Kidney capillary endothelial cell (primary cell): ENCODE data around the gene PKD1L1.
"Not testable (repeated sequence)": the region's sequence is repeated elsewhere in the genome, so short reads cannot be mapped to it uniquely, and the experiment has no call there.

Experiments used
- DNase-seq: peaks from one replicate; pipeline ENCODE4 v3.0.0-alpha.2; 2018; ENCODE audit warnings: low spot score

The PKD1L1 gene

GRCh38 chr7:47938574-47939165, 9.6 kb downstream of the PKD1L1 start:
- no peak for DNase-seq

- no peak for DNase-seq
These were observed 10.3 kb downstream of the PKD1L1 start for GRCh38 chr7:47937711-47938573.

DNA sequence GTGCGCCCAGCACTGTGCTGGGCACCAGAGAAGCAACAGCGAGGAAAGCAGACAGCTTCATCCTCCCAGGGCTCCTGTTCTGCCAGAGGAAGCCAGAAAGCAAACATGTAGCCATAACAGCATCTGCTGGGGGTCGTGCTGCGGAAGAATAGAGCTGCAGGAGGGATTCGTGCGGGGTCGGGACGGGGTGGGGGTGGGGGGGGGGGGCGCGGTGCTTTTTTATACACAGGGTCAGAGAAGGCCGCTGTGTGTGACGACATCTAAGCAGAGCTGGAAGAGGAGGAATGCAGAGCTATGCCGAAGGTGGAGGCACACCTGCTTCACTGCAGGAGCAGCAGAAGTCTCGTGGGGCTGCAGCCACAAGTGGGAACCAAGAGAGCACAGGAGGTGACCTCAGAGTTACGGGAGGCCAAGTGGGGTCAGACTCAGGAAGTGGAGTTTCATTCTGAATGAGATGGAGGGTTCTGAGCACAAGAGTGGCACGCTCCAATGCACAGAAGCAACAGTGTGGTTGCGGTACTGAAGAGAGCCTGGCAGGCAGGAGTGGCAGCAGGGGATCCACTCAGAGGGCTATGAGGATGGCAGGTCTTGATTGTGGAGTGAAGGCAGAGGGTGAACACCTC, 11.1 kb downstream of the PKD1L1 start:
- no peak for DNase-seq

DNA sequence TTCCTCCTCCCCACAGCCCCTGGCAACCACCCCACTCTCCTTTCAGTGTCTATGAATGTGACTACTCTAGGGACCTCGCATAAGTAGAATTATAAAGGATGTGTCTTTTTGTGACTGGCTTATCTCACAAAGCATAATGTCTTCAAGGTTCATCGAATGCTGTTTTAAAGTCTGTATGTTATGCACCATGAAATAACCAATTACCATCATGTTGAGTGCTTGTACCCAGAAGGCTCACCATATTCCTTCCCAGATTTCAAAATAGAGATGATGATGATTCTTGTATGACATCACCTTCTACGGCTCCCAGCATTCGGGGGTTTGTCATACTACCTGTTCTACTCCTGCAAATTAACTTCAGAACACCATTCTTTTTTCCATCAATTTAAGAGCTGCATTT, 11.9 kb downstream of the PKD1L1 start:
- no peak for DNase-seq

- no peak for DNase-seq
These were observed 12.9 kb downstream of the PKD1L1 start for GRCh38 chr7:47935336-47935735.

- no peak for DNase-seq
These were observed 13.4 kb downstream of the PKD1L1 start for GRCh38 chr7:47934831-47935230.

- DNase-seq = no peak
These were observed 15.1 kb downstream of the PKD1L1 start for GRCh38 chr7:47933215-47933614.

DNA sequence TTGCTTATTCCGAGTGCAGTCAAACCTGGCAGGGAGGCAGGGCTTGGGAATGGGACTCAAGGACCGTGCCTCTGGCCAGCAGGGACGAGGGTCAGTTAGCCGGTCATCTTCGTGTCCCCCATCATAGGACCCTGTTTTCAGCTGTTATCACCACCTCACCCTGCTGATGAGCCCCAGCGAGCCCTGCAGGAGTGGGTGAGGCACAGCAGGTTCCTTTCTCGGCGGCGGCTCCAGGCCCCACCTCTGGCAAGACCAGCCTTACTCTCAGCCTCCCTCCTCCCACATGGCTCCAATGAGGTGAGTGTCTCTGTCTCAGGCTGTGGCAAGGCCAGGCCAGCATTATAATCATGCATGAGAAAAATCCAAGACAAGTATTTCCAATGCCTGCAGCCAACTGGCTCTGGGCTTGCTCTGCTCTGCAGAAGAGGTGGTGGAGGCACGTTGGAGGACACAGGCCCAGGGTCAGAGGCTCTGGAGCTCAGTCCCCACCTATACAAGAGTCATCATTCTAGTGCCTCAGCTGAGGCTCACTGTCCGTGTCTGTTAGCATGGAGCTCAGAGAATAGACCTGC, 15.7 kb downstream of the PKD1L1 start:
- no peak for DNase-seq

DNA sequence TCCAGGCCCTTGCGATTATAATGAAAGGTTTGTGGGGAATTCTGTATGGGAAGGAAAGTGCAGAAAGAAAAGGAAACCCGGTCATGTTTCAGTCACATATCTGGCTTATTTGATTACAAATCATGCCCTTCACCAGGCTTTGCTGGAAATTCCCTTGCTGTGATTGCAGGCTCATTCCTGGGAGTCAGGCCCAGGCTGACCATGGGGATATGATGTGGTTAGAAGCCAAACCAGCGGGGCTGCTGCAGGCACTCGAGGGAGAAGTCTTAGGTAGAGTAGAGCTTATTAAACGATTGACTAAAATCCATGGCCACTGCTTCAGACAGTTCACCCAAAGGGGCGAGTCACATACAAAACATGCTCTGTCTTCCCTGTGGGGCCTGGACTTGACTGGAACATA, 16.2 kb downstream of the PKD1L1 start:
- no peak for DNase-seq

GRCh38 chr7:47931005-47932004, 17.0 kb downstream of the PKD1L1 start:
- DNase-seq = no peak

DNA sequence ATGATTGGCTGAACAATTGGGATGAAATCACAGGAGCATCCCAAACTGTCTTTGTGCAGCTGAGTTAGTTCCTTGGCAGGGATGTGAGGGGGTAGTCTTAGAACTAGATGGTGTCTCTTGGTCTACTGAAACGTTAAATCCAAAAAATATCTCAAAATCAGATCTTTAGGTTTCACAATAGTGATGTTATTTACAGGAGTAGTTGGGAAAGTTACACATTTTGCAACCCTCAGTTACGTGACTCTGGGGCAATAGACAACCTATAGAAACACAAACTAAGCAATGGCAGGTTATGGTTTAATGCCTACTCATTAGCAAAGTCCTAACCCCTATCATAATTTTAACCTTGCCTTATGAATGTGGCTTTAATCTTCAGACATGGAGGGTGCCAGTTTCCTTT, 24.0 kb downstream of the PKD1L1 start:
- no peak for DNase-seq

DNA sequence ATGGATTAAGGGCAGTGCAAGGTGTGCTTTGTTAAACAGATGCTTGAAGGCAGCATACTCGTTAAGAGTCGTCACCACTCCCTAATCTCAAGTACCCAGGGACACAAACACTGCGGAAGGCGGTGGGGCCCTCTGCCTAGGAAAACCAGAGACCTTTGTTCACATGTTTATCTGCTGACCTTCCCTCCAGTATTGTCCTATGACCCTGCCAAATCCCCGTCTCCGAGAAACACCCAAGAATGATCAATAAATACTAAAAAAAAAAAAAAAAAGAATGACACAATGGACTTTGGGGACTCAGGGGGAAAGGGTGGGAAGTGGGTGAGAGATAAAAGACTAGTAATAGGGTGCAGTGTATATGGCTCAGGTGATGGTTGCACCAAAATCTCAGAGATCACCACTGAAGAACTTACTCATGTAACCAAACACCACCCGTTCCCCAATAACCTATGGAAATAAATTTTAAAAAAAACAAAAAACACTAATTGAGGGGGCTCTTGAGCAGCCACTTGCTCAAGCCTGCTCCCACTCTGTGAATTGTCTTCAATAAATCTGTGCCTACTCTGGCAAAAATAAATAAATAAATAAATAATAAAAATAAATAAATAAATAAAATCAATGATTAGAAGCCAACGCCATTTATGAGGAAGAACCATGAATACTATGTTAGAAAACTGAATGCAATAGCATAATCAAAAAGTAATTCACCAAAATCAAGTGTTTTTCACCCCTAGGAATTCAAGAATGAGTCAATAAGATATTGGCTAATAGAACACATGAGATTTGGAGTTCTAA, 25.0 kb downstream of the PKD1L1 start:
- not testable (repeated sequence) for DNase-seq

GRCh38 chr7:47916514-47916913, 31.8 kb downstream of the PKD1L1 start:
- DNase-seq = not testable (repeated sequence)

- DNase-seq = no peak
These were observed 32.7 kb downstream of the PKD1L1 start for GRCh38 chr7:47915616-47915976.

- no peak for DNase-seq
These were observed 33.3 kb downstream of the PKD1L1 start for GRCh38 chr7:47914717-47915615.

DNA sequence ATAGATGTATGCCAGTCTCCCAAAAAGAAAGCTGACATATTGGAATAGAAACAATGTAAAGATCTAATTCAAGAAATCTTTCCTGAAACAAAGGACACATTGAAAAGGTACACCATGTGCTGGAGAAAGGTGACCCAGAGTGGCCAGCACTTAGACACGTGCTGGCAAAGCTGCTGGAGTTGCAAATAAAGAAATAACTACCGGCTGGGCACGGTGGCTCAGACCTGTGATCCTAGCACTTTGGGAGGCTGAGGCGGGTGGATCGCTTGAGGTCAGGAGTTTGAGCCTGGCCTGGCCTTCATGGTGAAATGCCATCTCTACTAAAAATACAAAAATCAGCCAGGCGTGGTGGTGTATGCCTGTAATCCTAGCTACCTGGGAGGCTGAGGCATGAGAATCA, 35.9 kb downstream of the PKD1L1 start:
- no peak for DNase-seq

DNA sequence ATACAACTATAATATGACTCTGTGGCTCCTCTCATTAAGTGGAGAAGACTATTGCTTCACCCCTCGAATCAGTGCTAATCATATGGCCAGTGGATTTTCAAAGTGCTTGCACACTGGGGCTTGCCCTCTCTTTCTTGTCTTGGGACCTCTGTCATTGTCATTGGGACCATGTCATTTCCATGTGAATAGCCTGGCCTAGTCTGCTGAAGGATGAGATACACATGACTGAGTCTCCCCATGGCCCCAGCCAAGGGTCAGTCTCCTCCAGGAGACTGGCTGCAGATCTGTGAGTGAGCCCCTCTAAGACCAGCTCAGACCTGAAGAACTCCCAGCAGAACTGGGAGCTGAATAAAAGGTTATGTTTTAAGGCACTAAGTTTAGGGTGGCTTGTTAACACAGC, 39.5 kb downstream of the PKD1L1 start:
- no peak for DNase-seq

- no peak for DNase-seq
These were observed 40.2 kb downstream of the PKD1L1 start for GRCh38 chr7:47907981-47908616.

DNA sequence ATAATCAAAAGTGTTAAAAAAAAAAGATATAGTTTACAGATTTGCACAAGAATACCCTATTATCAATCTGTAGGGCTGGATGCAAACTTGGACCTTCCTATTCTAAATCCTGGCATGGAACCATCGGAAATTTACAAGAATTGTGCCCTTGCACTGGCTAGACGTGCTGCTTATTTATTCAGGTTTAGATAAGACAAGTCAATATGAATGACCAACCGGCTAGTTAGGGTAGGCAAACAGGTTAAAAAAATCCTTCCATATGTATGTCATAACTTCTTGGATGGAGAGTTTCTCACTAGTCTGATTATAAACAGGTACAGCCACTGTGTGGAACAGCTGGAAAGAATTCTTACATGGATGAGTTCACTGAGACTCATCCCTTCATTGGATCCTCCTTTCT, 41.4 kb downstream of the PKD1L1 start:
- no peak for DNase-seq
